ENCODE results near the gene BCL6B. TPM values are rescaled to one million over a fixed set of nuclear protein-coding genes. Genes with fewer than 3 reads are reported as not detected.

BCL6B gene
- total RNA-seq, 1 donor from 2014 or later: not detected

DNA sequence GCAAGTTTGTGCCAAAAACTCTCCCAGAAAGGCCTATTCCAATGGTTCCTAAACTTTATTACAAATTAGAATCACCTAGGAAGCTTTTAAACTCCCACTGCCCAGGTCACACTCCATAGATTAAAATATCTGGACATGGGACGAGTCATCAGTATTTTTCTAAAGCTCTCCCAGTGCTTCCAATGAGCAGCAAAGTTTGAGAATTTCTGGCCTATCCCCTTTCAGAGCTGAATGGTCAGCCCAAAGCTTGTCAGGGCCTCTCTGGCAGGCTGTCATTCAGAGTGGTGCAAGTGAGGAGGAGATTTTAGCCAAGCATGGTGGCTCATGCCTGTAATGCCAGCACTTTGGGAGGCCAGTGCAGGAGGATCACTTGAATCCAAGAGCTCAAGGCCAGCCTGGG is 2.4 kb downstream of the BCL6B start:
- FAIRE-seq (no peak), DNase-seq (ENCODE audit: low read depth) (no peak)
- no peaks in the 10 kb centered on the region for H3K4me1 Mint-ChIP-seq (ENCODE audit: low read depth, unreplicated experiment)
- Histone ChIP-seq H3K79me2 (ENCODE audit: insufficient read depth, low read length) (no peaks in the 10 kb centered on the region), H3K9ac (ENCODE audit: low read length) (no peak overlapping the region), H3K36me3 (ENCODE audit: insufficient read depth, low read length) (no peaks in the 10 kb centered on the region), H3K9me3 (ENCODE audit: insufficient read depth, low read depth, low read length) (no peaks in the 10 kb centered on the region), H2AFZ (ENCODE audit: low read depth, low read length) (no peak overlapping the region), H3K4me1 (ENCODE audit: insufficient read depth, low read length) (no peaks in the 10 kb centered on the region), H3K27ac (ENCODE audit: low read depth, low read length) (no peak overlapping the region), H3K27me3 (ENCODE audit: insufficient read depth, low read length) (peaks cover 10% of the 10 kb centered on the region), H3K4me2 (ENCODE audit: low read length) (no peak overlapping the region), H3K4me3 (ENCODE audit: insufficient read depth, low read depth, low read length) (no peak overlapping the region), H4K20me1 (ENCODE audit: insufficient read depth, low read length) (no peaks in the 10 kb centered on the region)
- H3K27ac Mint-ChIP-seq (ENCODE audit: unreplicated experiment): peak overlapping the region; percentile 79
- peaks cover 3% of the 10 kb centered on the region for H3K36me3 Mint-ChIP-seq (ENCODE audit: low read depth, unreplicated experiment)
- no peak overlapping the region for H3K4me3 Mint-ChIP-seq (ENCODE audit: unreplicated experiment)
- H3K27me3 Mint-ChIP-seq (ENCODE audit: low read depth, unreplicated experiment): peaks cover 33% of the 10 kb centered on the region
- peaks cover 2% of the 10 kb centered on the region for H3K9me3 Mint-ChIP-seq (ENCODE audit: unreplicated experiment)
- no peak for TF ChIP-seq EZH2 (IDR thresholded peaks at IDR 0.05; ENCODE audit: insufficient read depth, low read length)
- TF ChIP-seq, protein P1, sequence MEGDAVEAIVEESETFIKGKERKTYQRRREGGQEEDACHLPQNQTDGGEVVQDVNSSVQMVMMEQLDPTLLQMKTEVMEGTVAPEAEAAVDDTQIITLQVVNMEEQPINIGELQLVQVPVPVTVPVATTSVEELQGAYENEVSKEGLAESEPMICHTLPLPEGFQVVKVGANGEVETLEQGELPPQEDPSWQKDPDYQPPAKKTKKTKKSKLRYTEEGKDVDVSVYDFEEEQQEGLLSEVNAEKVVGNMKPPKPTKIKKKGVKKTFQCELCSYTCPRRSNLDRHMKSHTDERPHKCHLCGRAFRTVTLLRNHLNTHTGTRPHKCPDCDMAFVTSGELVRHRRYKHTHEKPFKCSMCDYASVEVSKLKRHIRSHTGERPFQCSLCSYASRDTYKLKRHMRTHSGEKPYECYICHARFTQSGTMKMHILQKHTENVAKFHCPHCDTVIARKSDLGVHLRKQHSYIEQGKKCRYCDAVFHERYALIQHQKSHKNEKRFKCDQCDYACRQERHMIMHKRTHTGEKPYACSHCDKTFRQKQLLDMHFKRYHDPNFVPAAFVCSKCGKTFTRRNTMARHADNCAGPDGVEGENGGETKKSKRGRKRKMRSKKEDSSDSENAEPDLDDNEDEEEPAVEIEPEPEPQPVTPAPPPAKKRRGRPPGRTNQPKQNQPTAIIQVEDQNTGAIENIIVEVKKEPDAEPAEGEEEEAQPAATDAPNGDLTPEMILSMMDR (IDR thresholded peaks at IDR 0.05; ENCODE audit: insufficient read depth, low read depth, low read length): no peak

DNA sequence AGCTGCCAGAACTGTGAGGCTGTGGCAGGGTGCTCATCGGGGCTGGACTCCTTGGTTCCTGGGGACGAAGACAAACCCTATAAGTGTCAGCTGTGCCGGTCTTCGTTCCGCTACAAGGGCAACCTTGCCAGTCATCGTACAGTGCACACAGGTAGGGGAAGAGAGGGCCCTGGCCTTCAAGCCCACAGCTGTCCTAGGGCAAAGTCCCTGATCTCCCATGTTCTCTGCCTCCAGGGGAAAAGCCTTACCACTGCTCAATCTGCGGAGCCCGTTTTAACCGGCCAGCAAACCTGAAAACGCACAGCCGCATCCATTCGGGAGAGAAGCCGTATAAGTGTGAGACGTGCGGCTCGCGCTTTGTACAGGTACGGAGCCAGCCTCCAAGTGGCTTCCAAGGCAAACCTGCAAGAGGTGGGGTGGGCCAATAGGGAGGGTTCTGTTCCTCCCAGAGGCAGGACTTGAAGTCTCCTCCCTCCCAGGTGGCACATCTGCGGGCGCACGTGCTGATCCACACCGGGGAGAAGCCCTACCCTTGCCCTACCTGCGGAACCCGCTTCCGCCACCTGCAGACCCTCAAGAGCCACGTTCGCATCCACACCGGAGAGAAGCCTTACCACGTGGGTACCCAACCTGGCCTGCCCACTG is 3.7 kb downstream of the BCL6B start:
- H3K4me1 Mint-ChIP-seq (ENCODE audit: low read depth, unreplicated experiment): no peaks in the 10 kb centered on the region

DNA sequence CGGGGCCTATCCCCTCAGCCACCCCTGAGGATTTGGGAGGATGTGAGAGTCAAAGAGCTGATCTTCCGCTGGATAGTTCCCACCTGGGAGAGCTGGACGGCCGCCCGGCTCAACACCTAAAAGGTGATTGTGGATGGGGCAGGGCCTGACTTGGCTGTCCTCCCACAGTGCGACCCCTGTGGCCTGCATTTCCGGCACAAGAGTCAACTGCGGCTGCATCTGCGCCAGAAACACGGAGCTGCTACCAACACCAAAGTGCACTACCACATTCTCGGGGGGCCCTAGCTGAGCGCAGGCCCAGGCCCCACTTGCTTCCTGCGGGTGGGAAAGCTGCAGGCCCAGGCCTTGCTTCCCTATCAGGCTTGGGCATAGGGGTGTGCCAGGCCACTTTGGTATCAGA is 4.5 kb downstream of the BCL6B start:
- H3K79me2 ChIP-seq (ENCODE audit: insufficient read depth, low read length): no peaks in the 10 kb centered on the region
- peaks cover 8% of the 10 kb centered on the region for H3K27me3 ChIP-seq (ENCODE audit: insufficient read depth, low read length)
- DNase-seq (ENCODE audit: low read depth) (no peak), FAIRE-seq (no peak)
- TF ChIP-seq EZH2 (IDR thresholded peaks at IDR 0.05; ENCODE audit: insufficient read depth, low read length): no peak
- TF ChIP-seq, protein P1 (IDR thresholded peaks at IDR 0.05; ENCODE audit: insufficient read depth, low read depth, low read length): no peak
- H3K36me3 ChIP-seq (ENCODE audit: insufficient read depth, low read length): no peaks in the 10 kb centered on the region
- no peaks in the 10 kb centered on the region for H3K4me1 Mint-ChIP-seq (ENCODE audit: low read depth, unreplicated experiment)
- H3K4me1 ChIP-seq (ENCODE audit: insufficient read depth, low read length): no peaks in the 10 kb centered on the region
- H3K9me3 Mint-ChIP-seq (ENCODE audit: unreplicated experiment): peaks cover 4% of the 10 kb centered on the region
- H2AFZ ChIP-seq (ENCODE audit: low read depth, low read length): no peak overlapping the region
- peaks cover 19% of the 10 kb centered on the region for H3K27me3 Mint-ChIP-seq (ENCODE audit: low read depth, unreplicated experiment)
- no peak overlapping the region for H3K27ac ChIP-seq (ENCODE audit: low read depth, low read length)
- H3K4me2 ChIP-seq (ENCODE audit: low read length): no peak overlapping the region
- H3K9ac ChIP-seq (ENCODE audit: low read length): no peak overlapping the region
- no peaks in the 10 kb centered on the region for H3K9me3 ChIP-seq (ENCODE audit: insufficient read depth, low read depth, low read length)
- H4K20me1 ChIP-seq (ENCODE audit: insufficient read depth, low read length): no peaks in the 10 kb centered on the region
- H3K4me3 Mint-ChIP-seq (ENCODE audit: unreplicated experiment): no peak overlapping the region
- H3K4me3 ChIP-seq (ENCODE audit: insufficient read depth, low read depth, low read length): no peak overlapping the region
- H3K27ac Mint-ChIP-seq (ENCODE audit: unreplicated experiment): no peak overlapping the region
- H3K36me3 Mint-ChIP-seq (ENCODE audit: low read depth, unreplicated experiment): peaks cover 3% of the 10 kb centered on the region

More for the DNA sequence above, 3.7 kb downstream of the BCL6B start:
- H3K27ac Mint-ChIP-seq (ENCODE audit: unreplicated experiment): no peak overlapping the region
- H3K9me3 ChIP-seq (ENCODE audit: insufficient read depth, low read depth, low read length): no peaks in the 10 kb centered on the region
- no peak for FAIRE-seq
- peaks cover 22% of the 10 kb centered on the region for H3K27me3 Mint-ChIP-seq (ENCODE audit: low read depth, unreplicated experiment)
- H3K4me3 Mint-ChIP-seq (ENCODE audit: unreplicated experiment): no peak overlapping the region
- H4K20me1 ChIP-seq (ENCODE audit: insufficient read depth, low read length): no peaks in the 10 kb centered on the region
- no peak overlapping the region for H3K4me2 ChIP-seq (ENCODE audit: low read length)
- no peak overlapping the region for H2AFZ ChIP-seq (ENCODE audit: low read depth, low read length)
- no peaks in the 10 kb centered on the region for H3K4me1 ChIP-seq (ENCODE audit: insufficient read depth, low read length)
- DNase-seq (ENCODE audit: low read depth): no peak
- no peak overlapping the region for H3K9ac ChIP-seq (ENCODE audit: low read length)
- TF ChIP-seq EZH2 (IDR thresholded peaks at IDR 0.05; ENCODE audit: insufficient read depth, low read length): no peak
- TF ChIP-seq, protein P1 (IDR thresholded peaks at IDR 0.05; ENCODE audit: insufficient read depth, low read depth, low read length): no peak
- peaks cover 4% of the 10 kb centered on the region for H3K9me3 Mint-ChIP-seq (ENCODE audit: unreplicated experiment)
- no peaks in the 10 kb centered on the region for H3K36me3 ChIP-seq (ENCODE audit: insufficient read depth, low read length)
- no peak overlapping the region for H3K4me3 ChIP-seq (ENCODE audit: insufficient read depth, low read depth, low read length)
- H3K27me3 ChIP-seq (ENCODE audit: insufficient read depth, low read length): peaks cover 10% of the 10 kb centered on the region
- no peak overlapping the region for H3K27ac ChIP-seq (ENCODE audit: low read depth, low read length)
- peaks cover 3% of the 10 kb centered on the region for H3K36me3 Mint-ChIP-seq (ENCODE audit: low read depth, unreplicated experiment)
- H3K79me2 ChIP-seq (ENCODE audit: insufficient read depth, low read length): no peaks in the 10 kb centered on the region

Data from astrocyte (in vitro differentiated cells and primary cell).